NK-92 treated with Interleukin-12 subunit alpha and Interleukin-12 subunit beta, amount 100 ng/mL, for 24 hours (cell line): ENCODE data around the gene GOLGA2.
A peak's percentile ranks its signal among the peaks of the same experiment; 100 is the strongest.

Experiments
- DNase-seq: peaks from one replicate; lab custom pipeline; 2025; lab: John Stamatoyannopoulos, UW

Gene GOLGA2

GRCh38 chr9:128257907-128258306, 17.9 kb downstream of the GOLGA2 start:
- DNase-seq: no peak

GRCh38 chr9:128257086-128257825, 18.6 kb downstream of the GOLGA2 start:
- DNase-seq: no peak

GRCh38 chr9:128254855-128255759, 20.7 kb downstream of the GOLGA2 start:
- no peak for DNase-seq

GRCh38 chr9:128254362-128254761, 21.4 kb downstream of the GOLGA2 start:
- DNase-seq: no peak

GRCh38 chr9:128253991-128254346, 21.8 kb downstream of the GOLGA2 start:
- DNase-seq: no peak

GRCh38 chr9:128253140-128253990, 22.4 kb downstream of the GOLGA2 start:
- DNase-seq: no peak

GRCh38 chr9:128252317-128253139, 23.3 kb downstream of the GOLGA2 start:
- DNase-seq: no peak

- no peak for DNase-seq
Measured at GRCh38 chr9:128251732-128252100, 24.1 kb downstream of the GOLGA2 start.

GRCh38 chr9:128250839-128251731, 24.7 kb downstream of the GOLGA2 start:
- no peak for DNase-seq

- DNase-seq: peak; percentile 7
Measured at GRCh38 chr9:128249908-128250838, 25.6 kb downstream of the GOLGA2 start.

- DNase-seq: no peak
Measured at GRCh38 chr9:128249558-128249907, 26.3 kb downstream of the GOLGA2 start.

GRCh38 chr9:128247226-128247803, 28.5 kb downstream of the GOLGA2 start:
- DNase-seq: no peak

- DNase-seq: no peak
Measured at GRCh38 chr9:128246471-128246870, 29.3 kb downstream of the GOLGA2 start.

GRCh38 chr9:128245421-128246151, 30.2 kb downstream of the GOLGA2 start:
- DNase-seq: no peak

GRCh38 chr9:128244837-128245231, 31.0 kb downstream of the GOLGA2 start:
- DNase-seq: no peak

GRCh38 chr9:128244091-128244836, 31.5 kb downstream of the GOLGA2 start:
- no peak for DNase-seq

- no peak for DNase-seq
Measured at GRCh38 chr9:128243215-128244018, 32.4 kb downstream of the GOLGA2 start.
